ENCODE measurements around the gene LCLAT1. TPM values are rescaled to one million over a fixed set of nuclear protein-coding genes. Genes with fewer than 3 reads are reported as not detected.

Gene LCLAT1
- total and polyA plus RNA-seq, 2 of the 4 experiments (the other 2 are of a cell fraction), result 7.5 to 11.5 TPM

- H3K27ac ChIP-seq (ENCODE audit: insufficient read depth, low read length), result no peak overlapping the region
- POLR2A ChIA-PET (ENCODE audit: unreplicated experiment), result no interaction called here
- in situ Hi-C loops (cut with MboI; ENCODE audit: low sequenced_read_pairs), result no loop called here
Observed at GRCh38 chr2:30655211-30655610, 208.2 kb downstream of the LCLAT1 start.

More at GRCh38 chr2:30655211-30655610, 208.2 kb downstream of the LCLAT1 start:
- H3K79me1 ChIP-seq (ENCODE audit: low read depth in 1 of 2, low read length in 2 of 2), result no peaks in the 10 kb centered on the region
- H3K27me3 ChIP-seq (ENCODE audit: control insufficient read depth, insufficient read depth, low read length), result no peaks in the 10 kb centered on the region
- H4K5ac ChIP-seq (ENCODE audit: low read depth, low read length), result peak overlapping the region; percentile 33; the same call in 1 of the 2 replicates
- H3K9me3 ChIP-seq (ENCODE audit: control insufficient read depth, insufficient read depth, low read length), result no peaks in the 10 kb centered on the region
- H3K9me1 ChIP-seq (ENCODE audit: insufficient read depth, low read length), result peaks cover 26% of the 10 kb centered on the region
- peak overlapping the region; percentile 75 for H2BK5ac ChIP-seq (ENCODE audit: low read depth, low read length, poor library complexity, severe bottlenecking)
- 100% methylated on average over 1 of the region's 6 CpGs; no CpG with 5 or more reads in 1 of the 2 experiments for WGBS, 2 experiments (ENCODE audit: extremely low coverage in 2 of 2, insufficient read length in 1 of 2)
- no peaks in the 10 kb centered on the region for H3K36me3 ChIP-seq (ENCODE audit: control insufficient read depth, insufficient read depth, low read length)
- peak overlapping the region in 1 of 2 experiments; percentile 57; a peak in 2 of 4 replicates for H4K8ac ChIP-seq (ENCODE audit: low read depth in 2 of 2, low read length in 2 of 2)
- no peak overlapping the region for H3K56ac ChIP-seq (ENCODE audit: extremely low read depth, insufficient read depth, low read length)
- peak; percentile 31 for ATAC-seq (ENCODE audit: low read depth)
- no TSS peak for BruUV-seq (replicated peaks)
- H2AK9ac ChIP-seq (replicated peaks; ENCODE audit: low read depth, low read length, poor library complexity), result peak overlapping the region; percentile 12
- CTCF ChIA-PET, result no interaction called here
- dilution Hi-C loops (cut with HindIII; ENCODE audit: low sequenced_read_pairs, unreplicated experiment) (no loop called here), intact Hi-C loops (cut with micrococcal nuclease) (no loop called here)
- H3K9ac ChIP-seq (ENCODE audit: low read depth, low read length), result no peak overlapping the region
- H3K4me2 ChIP-seq (ENCODE audit: low read depth, low read length), result no peak overlapping the region
- no peak overlapping the region for H3K4me3 ChIP-seq (ENCODE audit: insufficient read depth, low read depth, low read length)
- peak overlapping the region; percentile 88; the same call in 1 of the 2 replicates for H2BK20ac ChIP-seq (ENCODE audit: low read depth, low read length)
- peak overlapping the region; percentile 65 for H2AK5ac ChIP-seq (ENCODE audit: low read depth, low read length)
- peak overlapping the region; percentile 21; the same call in 1 of the 2 replicates for H3K18ac ChIP-seq (ENCODE audit: low read depth, low read length)
- peak overlapping the region; percentile 96; the same call in 2 of the 3 replicates for H2BK15ac ChIP-seq (ENCODE audit: low read depth, low read length)
- H2BK120ac ChIP-seq (ENCODE audit: low read depth, low read length), result peak overlapping the region; percentile 88
- TF ChIP-seq USF2 (IDR thresholded peaks at IDR 0.05; ENCODE audit: low read depth, low read length) (no peak), NFE2L2 (IDR thresholded peaks at IDR 0.05; ENCODE audit: low read depth, low read length) (peak; percentile 13; the same call in 1 of the 2 replicates), FOS (IDR thresholded peaks at IDR 0.05; ENCODE audit: low read depth, low read length) (no peak)
- no peaks in the 10 kb centered on the region for H4K20me1 ChIP-seq (ENCODE audit: insufficient read depth, low read length)
- peaks cover 28% of the 10 kb centered on the region for H3K4me1 ChIP-seq (ENCODE audit: control insufficient read depth, insufficient read depth, low read length)
- no peak overlapping the region for H3K23ac ChIP-seq (ENCODE audit: low read depth, low read length)
- peak overlapping the region; percentile 64 for H2AFZ ChIP-seq (replicated peaks; ENCODE audit: low read length, poor library complexity)
- peak overlapping the region; percentile 66 for H3K14ac ChIP-seq (replicated peaks; ENCODE audit: low read depth, low read length)
- H4K91ac ChIP-seq (ENCODE audit: insufficient read depth, low read depth, low read length), result peak overlapping the region; percentile 7
- peak overlapping the region; percentile 67 for H3K4ac ChIP-seq (ENCODE audit: low read depth, low read length)
- peak; percentile 43 for DNase-seq
